ENCODE measurements around the gene TNFSF18.
"Not testable (repeated sequence)": the region's sequence is repeated elsewhere in the genome, so short reads cannot be mapped to it uniquely, and the experiment has no call there.

Gene TNFSF18, protein sequence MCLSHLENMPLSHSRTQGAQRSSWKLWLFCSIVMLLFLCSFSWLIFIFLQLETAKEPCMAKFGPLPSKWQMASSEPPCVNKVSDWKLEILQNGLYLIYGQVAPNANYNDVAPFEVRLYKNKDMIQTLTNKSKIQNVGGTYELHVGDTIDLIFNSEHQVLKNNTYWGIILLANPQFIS

DNA sequence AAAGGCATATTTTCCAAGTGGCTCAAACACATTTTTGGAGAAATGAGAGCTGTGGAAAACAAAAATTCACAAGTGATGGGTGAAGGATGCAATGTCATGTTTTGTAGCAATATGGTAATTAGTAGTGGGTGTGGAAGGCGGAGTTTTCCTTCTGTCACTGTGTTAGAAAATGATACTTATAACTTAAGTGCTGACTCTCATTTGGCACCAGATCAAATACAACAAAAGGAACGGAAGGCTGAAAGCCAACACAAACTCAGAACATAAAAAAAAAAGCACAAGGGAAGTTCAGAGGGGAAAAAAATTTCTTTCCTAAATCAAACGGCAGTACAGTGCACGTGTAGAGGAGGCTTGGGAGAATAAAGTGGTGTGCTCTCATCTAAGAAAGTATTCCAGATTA lies at the start of gene TNFSF18:
Gene TNFSF18 (minus strand): TSS at position 77 of the 400 bp plus-strand sequence. CDS start 45 bp downstream, at position 32.
- DNase-seq, result no peak

DNA sequence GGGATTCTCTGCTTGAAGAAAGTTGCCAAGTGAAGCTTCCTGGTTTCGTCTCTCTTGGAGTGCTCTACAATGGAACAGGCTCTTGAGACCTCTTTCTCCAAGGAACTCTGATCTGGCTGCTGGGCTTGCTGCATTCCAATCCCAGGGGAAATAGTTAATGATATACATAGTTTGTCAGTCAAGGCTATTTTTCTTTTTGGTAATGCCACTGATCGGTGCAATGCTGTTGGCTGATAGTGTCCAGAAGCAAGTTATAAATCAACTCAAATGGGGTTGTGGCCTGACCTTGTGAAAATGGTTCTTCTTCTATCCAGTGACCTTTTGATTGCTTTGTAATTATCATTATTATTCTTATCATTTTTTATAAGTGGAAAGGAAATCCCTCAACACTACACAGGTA lies 48.4 kb upstream of the TNFSF18 start:
- no peak for DNase-seq

DNA sequence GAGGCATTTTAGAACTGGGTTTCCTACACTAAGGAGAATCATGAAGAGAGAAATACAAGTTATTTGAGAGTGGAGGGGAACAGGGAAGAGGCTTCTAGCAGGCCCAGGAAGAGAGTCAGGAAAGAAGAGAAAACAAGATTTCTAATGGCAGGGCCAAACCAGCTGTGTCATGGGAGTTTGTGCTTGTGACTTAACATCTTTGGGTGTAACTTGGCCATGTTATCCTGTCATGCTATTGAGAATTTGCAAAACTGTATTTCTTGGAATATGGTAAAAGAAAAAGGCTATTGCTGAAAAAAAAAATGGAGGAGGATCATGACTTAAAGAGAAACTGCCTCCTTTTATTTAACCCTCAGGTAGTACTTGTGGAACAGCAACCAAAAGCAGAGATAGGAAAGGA lies 47.4 kb upstream of the TNFSF18 start:
- DNase-seq, result no peak

DNA sequence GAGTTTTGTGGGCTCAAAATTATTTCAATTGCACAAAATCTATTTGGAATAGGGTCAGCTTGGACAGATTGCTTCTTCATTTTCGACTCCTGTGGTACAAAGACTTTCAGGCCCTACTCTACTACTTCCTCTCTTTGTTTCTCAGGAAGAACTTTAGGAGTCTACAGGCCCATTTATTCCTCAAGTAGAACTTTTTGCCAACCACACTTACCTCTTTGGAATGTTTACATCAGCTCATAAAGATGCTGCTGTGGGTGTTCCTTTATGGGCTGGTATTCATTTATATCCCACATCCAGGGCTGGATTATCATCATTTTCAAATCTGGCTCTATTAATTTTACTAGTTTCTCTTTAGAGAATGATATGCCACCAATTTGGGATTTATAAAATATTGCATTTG lies 46.3 kb upstream of the TNFSF18 start:
- DNase-seq, result no peak

DNA sequence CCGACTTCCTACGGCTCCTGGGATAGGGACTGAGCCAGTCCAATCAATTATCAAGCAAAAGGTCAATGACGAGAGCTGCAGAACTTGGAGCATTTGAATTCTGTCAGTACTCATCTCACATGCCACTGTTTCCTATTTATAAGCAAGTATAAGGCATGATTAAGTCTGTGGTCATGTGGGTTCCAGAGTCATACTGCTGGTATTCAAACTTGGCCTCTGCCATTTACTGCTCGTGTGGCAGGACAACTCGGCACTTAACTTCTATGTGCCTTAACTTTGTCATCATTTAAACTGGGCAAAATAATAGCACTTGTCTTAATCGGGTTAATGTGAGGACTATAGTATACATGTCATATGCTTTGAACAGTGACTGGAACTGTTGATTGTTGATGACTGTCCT lies 44.9 kb upstream of the TNFSF18 start:
- DNase-seq, result no peak

DNA sequence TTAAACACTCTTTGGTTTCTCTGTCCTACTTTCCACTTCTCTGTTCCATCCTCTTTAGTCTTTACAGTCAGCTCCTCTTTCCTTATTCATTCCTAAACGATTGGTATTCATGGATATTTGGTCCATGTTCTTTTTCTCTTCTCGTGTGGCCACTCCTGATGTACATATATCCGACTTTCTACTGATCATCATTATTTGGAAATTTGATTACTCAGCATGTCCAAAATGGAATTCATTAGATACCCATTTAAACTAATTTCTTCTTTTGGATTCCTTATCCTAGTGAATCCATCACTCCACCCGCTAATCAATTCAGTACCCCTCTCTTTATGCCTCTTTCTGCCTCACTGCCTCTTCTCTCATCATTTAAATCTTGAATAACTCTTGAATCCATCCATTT lies 43.8 kb upstream of the TNFSF18 start:
- DNase-seq, result no peak

DNA sequence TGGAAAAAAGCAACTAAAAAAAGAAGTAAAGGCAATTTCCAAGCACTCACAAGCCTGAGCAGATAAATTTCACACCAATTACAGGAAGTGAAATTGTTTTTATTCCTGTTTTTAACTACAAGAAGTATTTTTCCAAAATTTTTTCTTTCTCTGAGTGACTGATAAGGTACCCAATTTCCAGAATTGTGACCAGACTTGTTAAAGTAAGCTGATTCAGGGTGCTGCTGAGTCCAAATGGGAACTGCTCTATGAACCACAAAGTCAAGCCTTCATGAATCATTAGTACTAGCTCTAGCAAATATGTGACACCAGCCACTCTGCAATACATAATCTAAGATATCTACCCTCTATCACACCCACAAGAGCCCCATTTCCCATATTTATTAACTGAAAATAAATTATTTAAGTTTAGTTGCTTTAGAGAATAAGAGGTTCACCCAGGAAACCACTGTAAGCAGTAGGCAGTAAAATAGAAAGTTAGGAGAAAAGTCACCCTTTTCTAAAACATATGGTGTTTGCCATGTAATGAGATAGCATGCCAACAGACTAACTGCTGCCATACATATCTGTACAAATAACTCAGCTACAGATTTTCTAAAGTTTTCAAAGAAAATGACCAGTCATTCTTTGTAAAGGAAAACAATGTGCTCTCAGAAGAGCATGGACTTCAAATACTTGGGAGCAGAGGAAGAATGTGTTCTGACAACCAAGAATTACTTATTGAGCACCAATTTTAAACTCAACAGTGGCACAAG lies 43.1 kb upstream of the TNFSF18 start:
- no peak for DNase-seq

DNA sequence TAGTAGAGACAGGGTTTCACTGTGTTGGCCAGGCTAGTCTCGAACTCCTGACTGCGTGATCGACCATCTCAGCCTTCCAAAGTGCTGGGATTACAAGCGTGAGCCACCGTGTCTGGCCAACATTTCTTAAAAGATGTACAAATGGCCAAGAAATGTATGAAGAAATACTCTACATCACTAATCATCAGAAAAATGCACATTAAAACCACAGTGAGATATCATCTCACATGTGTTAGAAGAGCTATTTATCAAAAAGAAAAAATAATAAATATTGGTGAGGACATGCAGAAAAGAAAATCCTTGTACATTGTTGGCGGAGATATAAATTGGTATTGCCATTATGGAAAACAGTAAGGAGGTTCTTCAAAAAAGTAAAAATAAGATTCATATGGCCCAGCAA lies 33.6 kb upstream of the TNFSF18 start:
- DNase-seq, result no peak

DNA sequence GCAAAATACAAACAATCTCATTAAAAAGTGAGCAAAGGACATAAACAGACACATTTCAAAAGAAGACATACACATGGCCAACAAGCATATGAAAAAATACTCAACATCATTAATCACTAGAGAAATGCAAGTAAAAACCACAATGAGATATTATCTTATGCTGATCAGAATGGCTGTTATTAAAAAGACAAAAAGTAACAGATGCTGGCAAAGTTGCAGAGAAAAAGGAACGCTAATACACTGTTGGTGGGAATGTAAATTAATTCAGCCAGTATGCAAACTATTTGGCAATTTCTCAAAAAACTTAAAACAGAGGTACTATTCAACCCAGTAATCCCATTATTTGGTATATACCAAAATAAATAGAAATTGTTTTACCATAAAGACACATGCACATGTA lies 32.2 kb upstream of the TNFSF18 start:
- no peak for DNase-seq

DNA sequence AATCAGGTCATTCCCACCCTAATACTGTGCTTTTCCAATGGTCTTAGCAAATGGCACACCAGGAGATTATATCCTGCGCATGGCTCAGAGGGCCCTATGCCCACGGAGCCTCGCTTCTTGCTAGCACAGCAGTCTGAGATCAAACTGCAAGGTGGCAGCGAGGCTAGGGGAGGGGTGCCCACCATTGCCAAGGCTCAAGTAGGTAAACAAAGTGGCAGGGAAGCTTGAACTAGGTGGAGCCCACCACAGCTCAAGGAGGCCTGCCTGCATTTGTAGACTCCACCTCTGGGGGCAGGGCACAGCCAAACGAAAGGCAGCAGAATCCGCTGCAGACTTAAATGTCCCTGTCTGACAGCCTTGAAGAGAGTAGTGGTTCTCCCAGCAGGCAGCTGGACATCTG lies 23.5 kb upstream of the TNFSF18 start:
- not testable (repeated sequence) for DNase-seq

DNA sequence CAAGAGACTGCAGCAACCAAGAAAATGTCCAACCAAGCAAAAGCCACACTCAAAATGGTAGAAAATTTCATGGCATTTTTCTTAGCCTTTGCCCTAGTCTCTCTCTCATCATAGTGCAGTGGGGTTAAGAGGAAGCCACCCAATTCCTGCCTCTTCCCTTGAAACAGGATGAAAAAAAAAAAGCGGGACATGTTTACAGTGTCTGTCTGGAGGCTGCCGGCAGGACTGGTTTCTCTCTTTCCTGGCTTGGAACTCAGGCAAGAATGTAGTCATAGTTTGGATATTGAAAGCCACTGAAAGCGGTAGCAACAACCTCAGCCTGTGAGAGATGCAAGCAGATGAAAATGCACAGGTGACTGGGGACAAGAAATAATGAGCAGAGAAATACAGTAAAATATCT lies 13.3 kb upstream of the TNFSF18 start:
- no peak for DNase-seq

DNA sequence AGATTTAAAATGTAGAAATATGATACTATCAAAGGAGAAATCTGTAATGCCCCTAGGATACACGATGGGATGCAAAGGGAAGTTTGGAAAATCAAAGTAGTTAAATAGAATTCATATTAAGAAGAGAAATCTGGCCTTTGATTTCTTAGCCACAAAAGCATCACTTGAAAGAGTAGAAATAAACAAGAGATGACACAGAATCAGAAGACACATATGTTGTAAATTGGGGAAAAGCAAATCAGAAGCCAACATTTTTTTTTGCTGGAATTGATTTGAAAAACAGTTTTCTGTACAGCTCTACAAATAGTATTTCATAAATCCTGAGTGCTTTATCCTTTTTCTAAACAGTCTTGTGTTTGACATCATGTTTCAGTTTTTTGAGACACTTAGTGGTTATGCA lies 12.4 kb upstream of the TNFSF18 start:
- DNase-seq, result no peak

DNA sequence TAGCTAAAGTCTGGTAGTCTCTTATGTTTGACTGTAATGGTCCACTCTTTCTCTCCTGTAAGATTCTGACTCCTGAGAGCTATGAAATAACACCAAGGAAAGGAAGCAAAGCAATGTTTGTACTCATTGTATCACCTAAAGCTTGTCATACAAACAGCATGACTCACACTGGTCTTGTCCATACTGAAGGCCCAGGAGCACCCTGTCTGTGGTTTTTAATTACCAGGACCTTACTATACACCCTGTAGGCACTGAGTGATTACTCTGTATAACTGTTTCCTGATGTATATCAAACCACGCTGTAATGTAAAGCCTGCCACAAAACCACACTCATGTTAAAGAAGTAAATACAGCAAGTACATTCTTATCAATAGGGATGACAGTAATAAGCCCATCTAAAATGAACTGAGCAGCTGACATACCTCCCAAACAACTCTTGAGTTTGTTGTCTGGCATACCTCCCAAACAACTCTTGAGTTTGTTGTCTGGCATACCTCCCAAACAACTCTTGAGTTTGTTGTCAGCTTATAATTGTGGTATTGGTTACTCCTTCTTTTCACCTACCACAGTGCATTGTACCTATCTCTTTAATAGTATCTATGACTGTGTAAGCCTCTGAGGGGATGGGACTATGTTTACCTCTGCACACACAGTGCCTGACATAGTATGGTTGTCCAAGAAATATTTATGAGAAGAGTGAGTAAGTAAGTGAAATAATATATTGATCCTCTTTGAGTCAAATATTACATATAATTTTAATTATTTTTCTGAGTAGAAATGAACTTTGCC lies 11.6 kb upstream of the TNFSF18 start:
- DNase-seq, result no peak

DNA sequence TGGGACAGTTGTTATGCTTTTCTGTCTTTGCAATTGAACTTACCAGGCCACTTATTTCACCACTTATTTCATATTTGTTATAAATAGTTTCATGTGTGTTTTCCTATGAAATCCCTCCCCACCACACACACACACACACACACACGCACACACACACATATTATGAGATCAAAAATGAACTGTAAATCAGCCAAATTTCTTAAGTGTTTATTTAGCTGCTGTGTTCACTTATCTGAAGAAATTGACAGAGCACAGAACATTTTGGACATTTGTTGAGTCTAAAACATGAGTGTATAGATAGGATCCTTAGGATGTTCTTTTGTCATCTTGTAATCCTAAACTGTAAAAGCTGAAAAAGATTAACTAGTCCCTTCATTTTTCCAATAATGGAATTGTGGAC lies 7.8 kb upstream of the TNFSF18 start:
- no peak for DNase-seq

DNA sequence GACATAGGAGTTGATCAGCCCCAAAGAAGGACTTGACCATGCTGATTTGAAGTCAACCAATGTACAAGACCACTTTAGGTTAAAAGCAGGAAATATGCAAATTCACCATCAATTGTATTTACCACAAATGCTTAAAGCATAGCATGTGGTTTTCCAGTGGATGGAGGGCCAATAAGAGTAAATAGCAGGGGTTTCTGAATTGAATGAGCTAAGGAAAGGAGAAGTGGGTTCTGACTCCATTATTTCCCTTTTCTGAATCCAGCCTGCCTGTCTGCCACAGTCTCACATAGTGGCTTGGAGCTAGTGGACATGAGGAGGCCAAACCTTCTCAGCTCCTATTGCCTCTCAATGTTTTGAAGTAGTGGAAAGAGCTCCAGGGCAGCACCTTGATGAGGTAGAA lies 7.2 kb upstream of the TNFSF18 start:
- no peak for DNase-seq

DNA sequence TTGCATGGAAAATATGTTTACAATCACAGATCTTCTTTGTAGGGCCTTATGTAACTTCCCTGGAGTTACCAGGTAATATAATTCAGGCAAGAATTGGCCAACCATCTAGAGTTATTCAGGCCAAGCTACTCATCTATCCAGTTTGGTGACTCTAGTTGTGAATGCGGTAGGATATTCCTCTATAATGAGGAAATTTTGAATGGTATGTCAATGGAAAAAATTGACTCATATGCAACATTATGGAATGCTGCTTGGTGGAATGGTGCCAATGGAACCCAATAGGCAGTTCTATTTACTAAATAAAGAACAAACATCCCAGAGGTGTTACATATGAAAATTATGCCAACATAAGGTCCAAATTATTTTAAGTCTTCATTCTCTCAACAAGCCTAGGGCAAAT lies 5.6 kb upstream of the TNFSF18 start:
- no peak for DNase-seq

DNA sequence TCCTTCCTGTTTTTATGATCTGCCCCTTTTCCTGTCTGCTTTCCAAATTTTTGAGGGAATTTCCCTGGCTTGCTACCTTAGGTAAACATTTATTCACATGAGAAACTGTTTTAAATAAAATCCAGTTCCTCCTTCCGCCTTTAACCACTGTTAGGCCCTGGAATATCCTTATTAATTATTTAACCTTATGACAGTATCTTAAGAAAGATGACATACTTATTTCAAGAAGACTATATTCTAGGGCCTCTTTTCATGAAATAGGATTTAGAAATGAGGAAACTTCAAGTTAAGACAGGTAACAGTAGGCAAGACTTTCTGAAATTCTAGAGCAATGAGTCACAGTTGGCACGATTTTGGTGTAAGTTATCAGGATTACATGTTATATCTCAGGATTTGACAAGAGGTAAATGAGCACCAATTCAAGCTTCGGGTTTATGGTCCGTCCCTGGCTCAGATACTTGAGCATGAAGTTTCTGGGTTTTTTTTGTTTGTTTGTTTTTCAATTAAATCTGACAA lies 2.0 kb upstream of the TNFSF18 start:
- no peak for DNase-seq

DNA sequence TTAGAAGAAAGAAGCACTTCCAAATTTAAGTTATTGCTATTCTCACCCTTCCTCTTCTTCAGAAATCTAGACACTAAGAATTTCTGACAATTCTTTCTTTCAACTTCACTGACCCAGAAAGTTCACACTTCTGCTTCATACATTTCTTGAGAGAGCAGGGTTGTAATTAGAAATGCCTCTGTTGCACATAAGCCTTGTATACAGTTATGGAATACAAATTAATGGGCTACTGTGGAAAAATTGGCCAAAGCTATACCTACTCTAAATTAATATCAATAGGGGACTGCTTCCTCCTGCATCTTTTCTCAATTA lies 1.5 kb downstream of the TNFSF18 start:
- DNase-seq, result no peak

DNA sequence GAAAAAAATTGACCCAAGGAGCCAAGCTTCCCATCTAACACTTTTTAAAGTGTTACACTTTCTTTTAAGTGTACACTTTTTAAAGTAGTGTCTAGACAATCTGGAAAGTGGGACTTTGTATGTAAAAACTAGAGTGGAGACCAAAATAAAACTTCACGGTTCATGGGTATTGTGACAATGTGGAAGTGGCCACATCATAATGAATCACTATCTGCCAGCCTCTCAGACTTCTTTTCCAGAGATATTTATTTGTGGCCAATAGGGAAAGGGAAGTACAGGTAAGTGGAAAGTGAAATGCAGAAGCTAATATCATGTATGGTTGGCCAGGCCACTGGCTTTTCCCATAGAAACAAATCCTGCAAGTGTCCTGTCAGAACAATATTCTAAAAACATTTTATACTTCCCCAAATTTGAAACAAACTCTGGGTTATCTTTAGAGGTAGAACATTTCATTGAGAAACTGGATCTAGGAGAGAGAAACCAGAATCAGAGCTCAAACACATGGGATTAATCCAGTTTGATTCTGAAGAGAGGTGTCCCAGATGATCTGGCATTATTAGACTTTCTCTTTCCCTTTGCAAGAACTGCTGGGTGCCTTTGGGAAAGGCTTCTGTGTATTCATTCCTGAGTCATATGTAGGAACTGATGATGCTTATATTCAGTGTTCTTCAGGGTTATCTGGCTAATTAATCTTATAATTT lies 2.0 kb downstream of the TNFSF18 start:
- DNase-seq, result no peak

DNA sequence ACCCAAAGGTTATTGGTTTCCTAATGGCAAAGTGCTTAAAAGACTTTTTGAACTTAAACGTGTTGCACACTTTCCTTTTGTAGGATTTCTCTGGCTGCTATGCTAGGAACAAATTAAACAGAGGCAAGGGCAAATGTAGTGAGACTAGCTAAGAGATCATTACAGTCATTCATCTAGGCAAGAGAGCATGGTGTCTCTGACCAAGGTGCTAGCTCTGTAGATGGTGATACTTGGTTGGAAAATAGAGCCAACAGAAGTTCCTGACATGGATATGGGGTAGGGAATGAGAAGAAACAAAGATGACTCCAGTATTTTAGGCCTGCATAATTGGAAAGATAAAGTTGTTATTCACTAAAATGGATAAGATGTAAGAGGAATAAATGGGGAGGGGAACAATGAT lies 6.1 kb downstream of the TNFSF18 start:
- DNase-seq, result no peak

DNA sequence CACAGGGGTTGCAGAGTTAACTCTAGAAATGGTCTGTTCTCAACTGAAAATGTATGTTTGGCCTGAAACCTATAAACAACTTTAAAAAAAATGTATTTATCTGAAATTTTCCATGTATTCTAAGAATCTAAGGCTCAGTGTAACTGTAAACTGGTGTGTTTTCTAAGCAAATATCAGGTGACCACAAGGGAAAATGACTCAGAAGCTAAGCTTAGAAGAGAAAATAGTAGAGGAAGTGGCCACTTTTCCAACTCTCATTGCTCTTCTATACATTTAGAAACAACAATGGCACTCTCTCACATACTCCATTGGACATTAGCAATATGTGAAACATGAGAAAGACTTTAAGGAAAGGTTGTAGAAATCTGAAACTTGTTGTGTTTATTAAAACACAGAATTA lies 7.5 kb downstream of the TNFSF18 start:
- no peak for DNase-seq

DNA sequence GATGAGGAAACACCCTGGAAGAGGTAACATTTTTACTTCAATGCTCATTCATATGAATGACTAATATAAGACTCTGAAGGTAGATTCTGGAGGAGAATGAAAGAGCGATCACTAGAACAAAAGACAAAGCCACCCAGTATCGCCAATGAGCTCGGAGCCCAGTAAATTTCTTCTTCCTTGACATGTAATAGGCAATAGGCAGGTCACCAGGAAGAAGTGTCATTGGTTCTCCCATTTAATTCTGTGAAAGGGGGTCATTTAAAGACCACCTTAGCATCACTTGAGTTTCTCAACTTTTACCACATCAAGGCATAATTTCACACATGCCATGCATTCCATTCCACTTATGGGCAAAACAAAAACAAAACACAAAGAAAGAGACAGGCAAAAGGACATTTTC lies 7.9 kb downstream of the TNFSF18 start:
- no peak for DNase-seq

DNA sequence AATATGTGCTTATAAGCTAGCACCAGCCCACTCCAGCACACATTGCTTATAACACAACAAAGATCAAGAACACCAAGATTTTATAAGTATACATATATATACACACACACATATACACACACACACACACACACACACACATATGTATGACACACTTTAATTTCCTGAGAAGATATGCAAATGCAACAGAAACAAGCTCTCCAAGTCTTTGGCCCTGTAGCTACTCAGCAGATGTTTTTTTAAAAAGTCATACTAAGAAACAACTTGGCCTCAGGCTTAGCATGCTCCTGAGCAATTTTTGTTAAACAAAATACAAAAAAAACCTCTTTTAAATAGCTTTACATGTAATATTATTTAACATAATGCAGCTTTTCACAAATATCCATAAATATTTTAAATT lies 11.1 kb downstream of the TNFSF18 start:
- DNase-seq, result no peak
